Activated effector memory CD4-positive, alpha-beta T cell treated with Interleukin-2 at 50 U/mL for 16 hours (primary cell): ENCODE results near the gene ERCC6L2.

ENCODE experiments used
- DNase-seq: peaks from one replicate; pipeline ENCODE4 v3.0.0-alpha.2; 2020

The ERCC6L2 gene, protein sequence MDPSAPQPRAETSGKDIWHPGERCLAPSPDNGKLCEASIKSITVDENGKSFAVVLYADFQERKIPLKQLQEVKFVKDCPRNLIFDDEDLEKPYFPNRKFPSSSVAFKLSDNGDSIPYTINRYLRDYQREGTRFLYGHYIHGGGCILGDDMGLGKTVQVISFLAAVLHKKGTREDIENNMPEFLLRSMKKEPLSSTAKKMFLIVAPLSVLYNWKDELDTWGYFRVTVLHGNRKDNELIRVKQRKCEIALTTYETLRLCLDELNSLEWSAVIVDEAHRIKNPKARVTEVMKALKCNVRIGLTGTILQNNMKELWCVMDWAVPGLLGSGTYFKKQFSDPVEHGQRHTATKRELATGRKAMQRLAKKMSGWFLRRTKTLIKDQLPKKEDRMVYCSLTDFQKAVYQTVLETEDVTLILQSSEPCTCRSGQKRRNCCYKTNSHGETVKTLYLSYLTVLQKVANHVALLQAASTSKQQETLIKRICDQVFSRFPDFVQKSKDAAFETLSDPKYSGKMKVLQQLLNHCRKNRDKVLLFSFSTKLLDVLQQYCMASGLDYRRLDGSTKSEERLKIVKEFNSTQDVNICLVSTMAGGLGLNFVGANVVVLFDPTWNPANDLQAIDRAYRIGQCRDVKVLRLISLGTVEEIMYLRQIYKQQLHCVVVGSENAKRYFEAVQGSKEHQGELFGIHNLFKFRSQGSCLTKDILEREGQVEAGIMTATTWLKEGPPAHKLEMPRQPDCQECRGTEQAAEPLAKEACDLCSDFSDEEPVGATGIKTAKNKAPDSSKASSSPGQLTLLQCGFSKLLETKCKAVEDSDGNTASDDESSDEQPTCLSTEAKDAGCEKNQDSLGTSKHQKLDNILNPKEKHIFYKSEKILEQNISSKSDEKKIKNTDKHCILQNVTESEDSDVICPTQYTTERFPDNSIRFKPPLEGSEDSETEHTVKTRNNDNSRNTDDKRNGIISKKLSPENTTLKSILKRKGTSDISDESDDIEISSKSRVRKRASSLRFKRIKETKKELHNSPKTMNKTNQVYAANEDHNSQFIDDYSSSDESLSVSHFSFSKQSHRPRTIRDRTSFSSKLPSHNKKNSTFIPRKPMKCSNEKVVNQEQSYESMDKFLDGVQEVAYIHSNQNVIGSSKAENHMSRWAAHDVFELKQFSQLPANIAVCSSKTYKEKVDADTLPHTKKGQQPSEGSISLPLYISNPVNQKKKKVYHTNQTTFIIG (N-terminal part only)

DNA sequence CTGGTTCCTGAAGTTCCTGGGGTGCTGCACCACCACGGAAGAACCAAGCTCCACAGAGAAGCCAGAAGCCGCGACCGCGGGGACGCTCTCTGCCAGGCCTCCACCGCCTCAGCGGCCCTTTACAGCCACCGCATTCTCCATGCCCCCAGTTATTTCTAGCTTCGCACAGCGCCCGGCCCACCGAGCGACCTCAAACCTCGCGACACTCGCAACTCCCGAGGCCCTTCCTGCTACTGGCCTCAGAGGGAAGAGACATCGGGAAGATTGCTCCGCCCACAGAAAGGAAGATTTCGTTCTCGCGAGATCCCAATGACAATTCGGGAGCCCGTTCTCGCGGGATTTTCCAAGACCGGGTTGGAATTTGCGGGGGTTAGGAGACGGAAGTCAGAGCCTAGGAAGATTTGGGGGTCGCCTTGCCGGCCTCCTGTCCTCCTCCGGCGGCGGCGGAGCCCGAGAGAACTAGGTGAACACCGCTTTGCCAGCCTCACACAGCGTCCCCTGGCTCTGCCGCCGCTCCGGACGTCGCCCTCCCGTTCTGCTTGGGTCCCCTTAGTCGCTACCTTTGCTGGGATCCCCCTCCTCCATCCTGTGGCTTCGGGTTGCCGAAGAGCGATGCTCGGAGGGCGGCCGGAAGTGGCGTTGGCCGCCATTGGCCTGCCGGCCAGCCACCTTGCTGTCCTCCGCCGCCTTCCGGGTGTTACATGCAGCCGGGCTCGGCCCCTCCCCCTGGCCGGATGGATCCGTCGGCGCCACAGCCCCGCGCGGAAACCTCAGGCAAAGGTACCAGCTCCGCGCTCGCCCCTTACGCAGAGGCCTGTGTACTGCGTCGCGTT is at the start of gene ERCC6L2:
Gene ERCC6L2 (plus strand): TSS at position 387 of the 833 bp plus-strand sequence. CDS start 348 bp downstream, at position 735.
- DNase-seq = peak; percentile 87

DNA sequence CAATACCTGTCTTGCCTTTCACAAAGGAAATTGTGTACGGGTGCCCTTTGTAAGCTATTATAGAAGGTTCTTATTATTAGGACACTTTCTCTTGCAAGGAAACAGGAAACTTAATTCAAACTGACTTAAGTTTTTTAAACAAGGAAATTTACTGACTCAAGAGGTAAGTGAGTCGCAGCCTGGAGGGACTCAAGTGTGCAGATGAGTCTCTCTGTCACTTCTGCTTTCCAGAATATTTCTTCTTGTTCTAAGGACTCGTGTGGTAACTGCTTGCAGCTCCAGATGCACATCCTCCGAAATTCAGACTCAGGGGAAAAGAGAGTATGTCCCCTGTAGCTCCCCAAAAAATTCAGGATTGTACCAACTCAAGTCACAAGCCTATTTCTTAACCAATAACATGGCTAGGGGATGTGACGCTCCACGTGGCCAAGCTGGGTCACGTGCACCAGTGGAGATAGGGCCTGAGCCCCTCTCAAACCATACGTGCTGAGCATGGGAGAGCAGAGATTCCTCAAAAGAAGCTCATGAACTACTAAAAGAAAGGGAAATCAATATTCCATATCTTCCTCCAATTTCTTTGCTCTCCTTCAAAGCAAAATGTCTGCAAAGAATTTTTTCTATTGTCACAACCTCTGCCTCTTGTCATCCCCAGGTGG is 49.2 kb upstream of the ERCC6L2 start:
- DNase-seq = no peak

DNA sequence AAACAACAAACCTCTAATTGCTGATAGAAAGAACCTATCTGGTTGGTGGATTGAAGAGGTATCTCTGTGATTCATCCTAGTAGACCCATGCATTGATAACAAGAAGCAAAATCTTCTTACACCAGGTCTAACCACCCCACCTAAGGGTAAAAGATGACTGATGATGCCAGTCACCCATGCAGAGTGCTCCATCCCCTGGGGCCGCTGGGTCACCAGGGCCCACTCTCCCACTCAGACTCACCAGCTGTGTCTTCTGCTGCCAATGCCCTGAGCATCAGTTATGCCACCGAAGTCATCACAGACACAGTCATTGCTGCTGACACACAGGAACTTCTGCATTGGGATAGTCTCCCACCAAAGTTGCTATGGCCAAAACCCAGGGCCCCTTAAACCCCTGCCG is 44.7 kb upstream of the ERCC6L2 start:
- DNase-seq = no peak

DNA sequence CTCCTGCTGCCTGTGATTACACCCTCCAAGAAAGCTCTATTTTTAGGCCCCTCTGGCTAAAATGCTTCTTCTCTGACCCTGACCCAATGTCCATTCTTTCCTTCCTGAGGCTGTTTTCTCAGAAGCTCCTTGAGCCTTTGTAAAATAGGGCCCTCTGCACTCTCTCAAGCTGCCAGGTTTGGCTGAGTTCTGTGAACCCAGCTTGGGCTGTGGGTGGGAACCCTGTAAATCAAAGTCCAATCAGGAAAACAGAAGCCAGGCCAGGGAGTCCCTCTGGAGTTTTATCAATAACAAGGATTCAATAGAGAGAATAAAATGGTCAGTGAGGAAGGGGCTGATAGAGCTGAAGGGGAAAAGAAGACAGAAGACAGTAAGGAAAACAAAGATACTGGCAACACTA is 43.7 kb upstream of the ERCC6L2 start:
- DNase-seq = no peak

DNA sequence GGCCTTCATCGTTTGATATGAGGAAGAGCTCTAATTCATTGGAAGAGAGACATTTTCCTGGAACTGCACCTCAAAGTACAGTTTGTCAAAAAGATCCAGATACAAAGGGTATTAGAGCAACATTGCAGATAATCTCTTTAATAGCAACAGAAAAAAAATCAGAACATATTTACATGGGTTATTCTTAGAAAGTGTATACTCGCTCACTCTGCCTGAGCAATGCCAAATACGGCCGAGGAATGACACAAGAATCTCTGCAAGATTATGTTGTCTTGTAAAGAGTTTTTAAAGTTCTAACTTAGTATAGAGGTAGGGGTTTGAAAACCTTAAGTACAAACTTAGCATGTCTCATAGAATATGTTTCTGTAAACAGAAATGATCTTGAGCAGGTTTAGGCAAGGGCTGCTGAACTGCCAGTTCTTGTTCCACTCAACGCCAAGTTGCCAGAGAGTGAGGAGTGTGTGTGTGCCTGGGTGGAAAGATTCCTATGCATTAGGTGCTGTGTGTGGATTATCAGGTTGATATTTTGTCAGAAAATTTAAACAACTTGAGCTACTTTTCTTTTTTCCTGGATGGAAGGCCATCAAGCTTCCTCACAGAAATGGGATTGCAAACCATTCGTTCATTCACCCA is 41.8 kb upstream of the ERCC6L2 start:
- DNase-seq = no peak

DNA sequence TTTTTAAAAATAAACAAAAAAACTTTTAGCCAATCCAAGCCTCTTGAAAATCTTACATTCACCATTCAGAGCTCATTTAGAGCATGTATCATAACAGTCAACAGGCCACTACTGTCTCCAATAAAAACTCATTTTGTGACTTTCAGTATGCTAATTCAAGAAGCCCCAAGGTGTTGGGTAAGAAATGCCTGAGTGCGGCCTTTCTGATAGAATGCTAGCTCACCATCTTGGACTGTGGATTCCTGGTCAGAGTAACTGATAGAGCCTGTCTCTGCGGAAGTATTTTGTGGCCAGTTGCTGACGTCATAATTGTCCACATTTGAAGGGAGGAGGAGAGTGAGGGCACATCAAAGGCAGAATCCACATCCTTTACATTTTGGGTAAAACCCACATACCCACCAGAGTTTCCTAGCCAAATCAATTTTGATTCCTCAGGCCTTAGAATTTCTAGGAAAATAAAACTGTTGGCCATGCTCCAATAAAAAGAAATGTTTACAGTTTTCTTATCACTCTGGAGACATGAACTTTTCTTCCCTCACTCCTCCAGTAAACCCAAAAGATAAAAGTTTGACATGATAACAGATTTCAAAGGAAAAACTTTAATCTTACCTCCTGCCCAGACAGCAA is 41.1 kb upstream of the ERCC6L2 start:
- DNase-seq = no peak

DNA sequence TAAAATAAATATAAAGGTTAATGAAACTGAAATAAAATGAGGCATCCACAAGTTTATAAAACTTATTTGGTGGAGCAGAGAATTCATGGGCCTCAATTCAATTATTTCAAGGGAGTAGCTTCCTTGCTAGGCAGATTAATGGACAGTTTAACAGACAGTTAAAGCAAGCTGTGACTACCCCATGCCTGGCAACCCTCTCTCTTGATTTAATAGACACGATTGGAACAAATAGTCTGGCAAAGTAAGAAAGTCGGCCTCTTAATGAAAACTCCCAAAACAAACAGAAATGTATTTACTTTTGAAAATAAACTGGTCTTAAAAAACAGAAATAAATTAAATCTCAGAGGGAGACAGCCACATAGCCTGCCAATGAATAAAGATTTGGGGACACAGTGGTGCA is 40.1 kb upstream of the ERCC6L2 start:
- DNase-seq = no peak

DNA sequence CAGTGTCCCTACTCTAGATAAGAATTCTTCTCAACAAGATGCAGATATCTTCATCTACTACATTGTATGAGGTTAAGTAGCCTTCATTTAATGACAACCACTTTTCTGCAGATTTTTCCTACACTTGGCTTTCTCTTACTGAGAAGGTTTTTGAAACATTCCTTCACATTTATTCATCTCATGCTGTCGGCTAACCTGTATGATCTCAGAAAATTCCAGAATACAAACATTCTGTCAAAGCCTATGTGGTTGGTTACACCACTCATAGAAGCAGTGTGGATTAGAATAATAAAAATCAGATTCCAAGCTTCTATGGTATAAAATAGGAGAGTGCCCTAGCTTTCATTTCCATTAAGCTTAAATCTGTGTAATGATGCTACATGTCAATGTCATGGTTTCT is 39.4 kb upstream of the ERCC6L2 start:
- DNase-seq = no peak

DNA sequence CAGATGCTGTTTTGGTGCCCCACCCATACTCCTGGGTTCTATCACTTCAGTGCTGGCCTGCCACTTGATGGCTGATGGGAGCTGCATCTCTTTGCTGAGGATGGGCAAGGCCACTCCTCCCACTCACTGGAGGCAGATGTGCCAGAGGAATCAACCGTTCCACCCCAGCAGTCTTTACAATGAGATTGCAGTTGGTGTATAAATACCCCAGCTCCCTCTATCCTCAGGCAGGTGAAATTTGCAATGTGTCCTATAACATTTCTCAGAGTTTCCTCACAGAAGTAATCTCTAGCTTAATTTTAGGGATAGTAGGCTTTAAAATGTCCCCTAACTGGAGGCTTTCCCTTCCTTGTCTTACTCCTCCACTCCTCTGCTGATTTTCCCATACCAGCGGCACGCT is 36.5 kb upstream of the ERCC6L2 start:
- DNase-seq = no peak

DNA sequence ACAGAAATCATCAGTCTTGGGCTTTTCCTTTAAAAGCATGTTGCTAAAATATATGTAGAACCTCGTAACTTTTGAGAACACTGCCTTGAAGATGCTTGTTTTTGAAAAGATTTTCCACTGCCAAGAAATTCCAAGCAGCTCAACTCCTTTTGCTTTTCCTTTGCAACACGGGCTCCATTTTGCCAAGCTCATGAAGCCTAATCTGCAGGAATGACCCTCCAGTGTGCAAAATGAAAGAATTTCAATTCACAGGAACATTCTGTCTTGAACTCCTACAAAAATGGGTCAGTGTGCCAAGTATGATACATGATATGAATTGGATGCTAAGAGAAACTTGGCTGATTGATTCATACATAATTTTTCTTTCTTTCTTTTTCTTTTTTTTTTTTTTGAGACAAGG is 35.4 kb upstream of the ERCC6L2 start:
- no peak for DNase-seq

DNA sequence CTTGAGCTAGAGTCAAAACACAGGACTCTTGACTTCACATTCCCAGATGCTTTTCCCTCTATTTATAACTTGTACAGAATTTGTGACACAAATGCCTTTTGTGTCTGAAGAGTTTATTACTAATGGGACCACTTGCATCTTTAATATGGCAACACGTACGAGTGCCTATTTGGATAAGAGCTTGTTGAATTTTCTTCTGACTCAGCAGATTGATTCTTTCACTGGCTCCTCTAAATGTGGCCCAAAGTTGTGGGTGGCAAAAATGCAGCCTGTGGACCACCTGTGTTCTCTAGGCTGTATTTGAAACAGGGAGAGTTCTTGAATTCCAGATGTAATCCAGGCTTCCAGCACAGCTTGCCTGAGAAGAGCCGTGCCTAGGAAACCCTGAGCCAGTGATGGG is 34.1 kb upstream of the ERCC6L2 start:
- DNase-seq = no peak

DNA sequence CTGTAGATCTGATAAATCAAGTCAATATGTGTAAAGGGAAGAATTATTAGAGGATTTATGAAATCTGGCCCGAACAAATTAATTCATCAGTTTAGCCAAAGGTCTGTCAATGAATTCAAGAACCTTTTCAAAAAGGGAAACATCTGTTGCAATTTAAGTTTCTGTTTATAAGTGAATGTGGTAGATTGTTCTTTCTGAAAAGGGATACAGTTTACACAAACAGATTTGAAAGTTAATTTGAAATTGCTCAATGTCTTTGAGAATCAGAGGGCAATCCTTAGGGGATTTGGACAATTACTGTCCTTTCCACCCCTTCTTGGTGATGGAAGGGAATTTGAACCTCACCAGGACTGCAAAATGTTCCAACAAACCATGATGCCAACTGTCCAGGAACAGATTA is 29.7 kb upstream of the ERCC6L2 start:
- no peak for DNase-seq

DNA sequence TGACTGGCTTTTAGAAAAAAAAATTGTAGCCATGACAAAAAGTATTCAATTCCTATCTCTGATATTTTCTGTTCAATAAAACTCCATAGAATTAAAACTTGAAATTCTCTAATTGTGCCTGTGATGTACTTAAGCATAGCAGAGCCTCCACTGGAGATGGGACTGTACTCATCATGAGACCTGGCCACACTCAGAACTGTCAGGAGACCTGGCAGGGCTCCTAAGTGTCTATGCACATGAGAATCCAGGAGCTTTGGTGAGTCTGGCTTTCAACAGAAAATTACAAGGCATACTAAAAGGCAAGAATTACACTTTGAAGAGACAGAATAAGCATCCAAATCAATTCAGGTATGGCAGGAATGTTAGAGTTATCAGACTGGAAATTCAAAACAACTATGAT is 26.7 kb upstream of the ERCC6L2 start:
- no peak for DNase-seq

DNA sequence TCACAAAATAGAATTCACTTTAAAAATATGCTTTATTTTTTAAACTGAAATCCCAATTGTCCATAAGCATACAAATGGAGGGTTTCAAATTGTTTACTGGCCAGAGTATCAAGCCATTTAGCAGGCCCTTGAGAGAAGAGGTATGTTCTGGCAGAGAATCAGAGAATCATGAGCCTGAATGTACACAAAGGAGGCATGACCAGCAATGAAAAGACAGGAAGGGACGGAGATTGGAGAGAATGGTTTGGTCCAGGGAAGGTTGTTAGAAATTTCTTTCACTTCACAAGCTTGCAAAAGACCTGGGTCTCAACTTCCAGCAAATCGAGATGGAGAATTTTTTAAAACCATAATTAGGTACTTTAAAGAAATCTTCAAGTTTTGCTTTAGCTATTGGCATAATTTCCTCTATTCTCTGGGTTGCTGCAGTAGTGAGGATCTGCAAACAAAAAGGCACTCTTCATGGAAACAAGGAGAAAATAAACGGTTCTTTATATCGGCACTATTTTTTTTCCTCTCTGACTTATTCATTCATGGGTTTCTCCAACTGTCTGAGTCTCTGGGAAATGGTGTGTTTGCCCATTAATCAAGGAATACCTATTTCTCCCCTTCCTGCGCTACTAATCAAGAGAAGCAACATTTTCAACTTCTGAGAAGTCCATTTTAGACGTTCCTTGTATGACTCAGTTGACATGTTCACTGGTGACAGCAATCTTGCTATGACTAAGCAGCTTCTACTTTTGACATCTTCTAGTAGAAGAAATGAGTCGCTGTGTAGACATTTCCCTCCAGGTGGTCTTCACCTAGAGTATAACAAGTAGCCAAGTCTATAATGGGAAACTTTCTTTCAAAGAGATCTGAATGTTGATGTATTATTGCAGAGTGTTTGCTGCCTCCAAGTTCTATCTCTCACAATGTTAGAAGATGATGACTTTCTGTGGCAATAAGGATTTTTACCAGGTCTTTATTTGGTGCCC is 23.1 kb upstream of the ERCC6L2 start:
- no peak for DNase-seq

DNA sequence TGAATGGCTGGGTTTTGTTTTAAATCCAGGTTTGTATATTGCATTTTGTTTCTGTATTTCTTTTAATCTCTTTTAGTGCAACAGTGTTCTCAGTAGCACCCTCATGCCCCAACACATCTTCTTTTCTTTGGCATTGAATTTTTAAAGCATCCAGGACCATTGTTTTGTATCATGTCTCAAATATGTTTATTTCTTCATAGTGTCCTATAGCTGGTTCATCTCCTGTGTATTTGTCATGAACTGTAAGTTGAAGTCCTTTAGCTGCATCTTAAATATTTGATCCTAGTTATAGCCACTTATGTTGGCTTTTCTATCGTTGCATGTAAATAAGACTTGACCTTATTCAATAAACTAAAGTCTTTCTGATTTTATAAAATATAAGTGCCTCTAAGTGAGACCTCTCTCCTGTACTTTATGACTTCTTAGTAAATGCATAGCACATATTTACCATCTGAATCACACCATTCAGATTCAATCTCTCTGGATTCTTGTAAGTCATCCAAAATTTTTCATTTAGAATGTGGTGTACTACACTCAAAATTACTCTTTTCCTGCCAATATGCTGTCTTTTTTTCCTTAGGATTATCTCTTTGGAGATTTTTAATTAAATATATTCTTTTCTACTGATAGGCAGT is 21.0 kb upstream of the ERCC6L2 start:
- no peak for DNase-seq

DNA sequence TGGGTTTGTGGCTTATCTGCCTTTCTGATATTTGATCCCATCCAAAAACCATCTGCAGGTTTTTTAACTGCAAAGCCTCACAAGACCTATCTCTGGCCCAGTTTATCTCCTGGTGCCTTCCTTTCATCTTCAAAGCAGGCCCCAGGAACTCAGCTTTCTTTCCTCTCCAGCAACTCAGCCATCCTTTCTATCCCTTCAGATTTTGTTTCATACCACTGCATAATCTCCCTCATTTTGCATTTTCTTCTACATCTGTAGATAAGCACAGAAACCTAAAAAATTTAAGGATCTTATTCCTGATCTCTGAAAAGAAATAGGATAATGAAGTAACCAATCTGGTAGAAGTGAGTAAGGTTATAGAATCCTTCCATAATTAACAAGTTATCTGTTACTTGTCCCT is 19.5 kb upstream of the ERCC6L2 start:
- DNase-seq = no peak

DNA sequence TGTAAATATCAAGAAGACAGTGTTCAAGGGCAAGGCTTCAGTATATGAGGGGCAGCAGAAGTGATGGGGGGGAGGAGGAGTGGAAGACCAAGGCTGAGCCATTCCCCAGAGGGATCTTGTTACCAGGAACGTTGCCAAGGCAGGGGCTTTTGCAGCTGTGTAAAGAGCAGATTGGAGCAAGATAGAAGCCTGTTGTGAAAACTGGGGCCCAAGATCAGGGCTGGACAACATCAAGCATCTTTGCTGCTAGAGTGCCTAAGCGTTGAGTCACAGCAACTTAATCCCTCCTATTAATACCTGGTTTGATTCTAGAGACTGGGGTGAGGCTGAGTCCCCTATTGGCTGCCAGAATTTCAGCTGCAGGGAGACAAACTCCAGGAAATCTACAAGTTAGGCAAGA is 18.4 kb upstream of the ERCC6L2 start:
- no peak for DNase-seq

DNA sequence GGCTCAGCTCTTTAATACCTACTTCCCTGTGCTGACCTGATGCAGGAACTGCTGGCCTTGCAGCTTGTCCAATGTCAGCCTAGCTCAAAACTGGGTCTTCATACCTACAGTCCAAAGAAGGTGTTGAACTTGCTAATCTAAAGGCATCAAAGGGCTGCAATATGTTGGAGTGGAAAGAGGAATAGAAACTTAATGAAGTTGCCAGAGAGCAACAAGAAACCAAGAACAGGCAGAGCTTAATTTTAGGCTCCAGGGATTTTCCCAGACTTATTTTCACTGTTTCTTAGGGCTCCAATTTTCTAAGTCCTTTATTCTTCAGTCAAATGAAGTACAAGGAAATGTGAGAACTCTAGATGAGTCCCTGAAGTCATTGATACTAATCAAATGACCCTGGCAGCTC is 17.6 kb upstream of the ERCC6L2 start:
- no peak for DNase-seq

DNA sequence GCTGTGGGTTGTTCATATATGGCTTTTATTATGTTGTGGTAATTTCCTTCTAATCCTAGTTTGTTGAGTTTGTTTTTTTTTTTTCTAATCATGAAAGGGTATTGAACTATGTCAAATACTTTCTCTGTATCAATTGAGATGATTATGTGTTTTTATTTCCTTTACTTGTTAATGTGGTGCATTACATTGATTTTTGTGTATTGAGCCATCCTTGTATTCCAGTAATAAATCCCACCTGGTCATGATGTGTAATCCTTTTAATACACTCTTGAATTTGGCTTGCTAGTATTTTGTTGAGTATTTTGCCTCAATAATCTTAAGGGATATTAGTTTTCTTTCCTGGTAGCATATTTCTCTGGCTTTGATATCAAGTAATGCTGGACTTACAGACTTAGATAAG is 13.1 kb upstream of the ERCC6L2 start:
- no peak for DNase-seq
